HG03520 (cell line): ENCODE results near the gene FRG2C.
"Not testable (repeated sequence)": the region's sequence is repeated elsewhere in the genome, so short reads cannot be mapped to it uniquely, and the experiment has no call there.

Source experiments
- ATAC-seq: cut with Tn5 transposase; IDR thresholded peaks from one replicate; pipeline ENCODE4 v1.9.1; 2021; ENCODE audit warnings: mild to moderate bottlenecking, moderate library complexity; ENCODE audit not compliant: unreplicated experiment

Gene FRG2C

GRCh38 chr3:75669348-75670297 lies 5.5 kb downstream of the FRG2C start:
- ATAC-seq, result not testable (repeated sequence)

- not testable (repeated sequence) for ATAC-seq
These were observed 6.5 kb downstream of the FRG2C start for GRCh38 chr3:75670298-75671286.

DNA sequence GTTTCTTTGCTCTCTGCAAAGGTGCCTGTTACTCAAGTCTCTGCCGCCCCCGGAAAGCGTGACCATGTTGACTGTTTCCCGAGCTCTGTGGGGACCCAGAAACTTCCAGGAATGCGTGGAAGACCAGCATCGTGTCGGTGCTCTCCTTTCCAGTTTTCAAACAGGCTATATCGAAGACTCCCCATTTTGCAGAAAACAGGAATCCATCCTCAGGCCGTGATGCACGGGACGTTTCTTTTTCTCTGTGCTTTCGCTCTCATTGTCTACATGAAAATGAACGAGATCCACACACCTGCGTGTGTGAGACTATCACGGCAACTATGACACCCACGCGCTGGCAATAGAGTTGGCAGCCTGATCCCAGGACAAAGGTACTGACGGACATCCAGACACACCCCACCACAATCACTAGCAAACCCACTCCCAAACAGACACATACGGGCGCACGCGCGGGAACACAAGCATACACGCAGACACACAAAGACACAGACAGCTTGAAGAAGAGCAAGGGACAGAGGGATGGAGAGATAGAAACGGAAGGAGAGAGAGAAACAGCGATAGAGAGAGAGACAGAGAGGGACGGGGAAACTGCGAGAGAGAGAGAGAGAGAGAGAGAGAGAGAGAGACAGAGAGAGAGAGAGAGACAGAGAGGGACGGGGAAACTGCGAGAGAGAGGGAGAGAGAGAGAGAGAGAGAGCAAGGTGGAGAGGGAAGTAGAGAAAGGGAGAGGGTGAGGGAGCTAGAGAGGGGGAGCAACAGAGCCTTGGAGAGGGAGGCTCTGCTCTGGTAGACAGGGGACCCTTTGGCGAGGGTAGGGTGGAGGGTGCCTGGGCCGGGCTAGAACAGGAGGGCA lies 7.4 kb downstream of the FRG2C start:
- ATAC-seq, result not testable (repeated sequence)

DNA sequence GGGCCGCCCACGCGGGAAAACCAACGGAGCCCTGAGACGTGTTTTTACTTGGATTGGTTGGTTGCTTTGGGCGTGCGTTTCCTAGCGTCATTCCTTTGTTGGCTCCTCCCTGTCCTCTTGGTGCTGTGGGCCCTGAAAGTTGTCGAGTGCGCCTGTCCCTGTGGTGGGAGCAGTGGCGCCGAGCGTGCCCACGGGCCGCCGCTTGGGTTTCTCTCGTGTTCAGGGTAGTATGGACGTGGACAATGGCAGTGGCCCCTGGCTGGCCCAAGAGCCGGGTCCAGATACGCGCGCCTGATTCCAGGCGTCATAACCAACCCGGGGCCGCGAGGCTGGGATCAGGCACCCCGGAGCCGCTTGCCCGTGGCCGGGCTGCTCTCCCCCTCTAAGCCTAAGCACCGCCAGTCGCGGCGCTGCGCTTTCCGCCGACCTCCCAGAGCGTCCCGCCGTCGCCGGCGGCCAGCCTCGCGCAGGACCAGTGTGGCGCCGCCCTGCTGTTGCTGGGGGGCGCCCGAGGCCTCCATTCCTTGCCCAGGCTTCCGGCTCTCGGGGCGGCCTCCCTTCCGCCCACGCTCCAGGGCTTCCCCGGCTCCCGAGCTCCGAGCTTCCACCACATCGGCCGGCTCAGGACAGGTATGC lies 8.1 kb downstream of the FRG2C start:
- ATAC-seq, result not testable (repeated sequence)

DNA sequence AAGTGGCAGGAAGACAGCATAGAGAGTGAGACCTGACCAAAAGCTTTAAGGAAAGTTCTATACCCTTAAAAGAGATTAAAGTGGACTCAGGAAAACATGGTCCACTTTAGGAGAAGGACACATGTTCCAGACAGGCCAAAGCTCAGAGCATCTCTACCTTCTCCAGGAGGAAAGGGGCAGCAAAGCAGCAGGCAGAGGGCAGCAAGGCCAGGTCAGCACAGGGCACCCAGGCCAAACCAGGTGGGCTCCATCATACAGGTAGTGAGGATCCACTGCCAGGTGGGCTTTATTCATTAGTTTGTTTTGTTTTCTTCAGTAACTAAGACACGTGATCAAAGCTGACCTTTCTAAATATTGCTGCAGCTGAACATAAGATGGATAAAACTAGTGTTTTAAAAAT lies 19.8 kb downstream of the FRG2C start:
- ATAC-seq, result not testable (repeated sequence)

GRCh38 chr3:75687323-75687722 lies 23.2 kb downstream of the FRG2C start:
- ATAC-seq, result no peak

DNA sequence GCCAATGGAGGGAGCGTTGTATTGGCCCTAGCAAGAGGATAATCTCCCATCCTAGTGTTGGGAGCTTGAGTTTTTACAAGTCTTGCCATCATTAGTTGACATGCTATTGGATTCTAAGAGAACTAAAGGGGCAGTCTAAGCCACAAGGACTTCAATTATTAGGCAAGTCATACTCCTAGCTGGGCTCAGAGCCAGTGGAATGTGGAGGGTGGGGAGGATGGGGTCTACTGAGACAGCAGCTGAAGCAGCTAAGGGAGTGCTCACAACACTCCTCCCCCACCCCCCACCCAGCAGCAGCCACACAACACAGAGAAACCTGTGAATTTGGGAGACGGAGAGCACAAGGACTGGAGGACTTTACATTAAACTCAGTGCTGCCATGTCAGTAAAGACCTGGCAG lies 27.9 kb downstream of the FRG2C start:
- ATAC-seq, result no peak
